ENCODE data around the gene TSC1.

- TF ChIP-seq CTCF (IDR thresholded peaks at IDR 0.05): no peak
- TF ChIP-seq POLR2A (IDR thresholded peaks at IDR 0.05): no peak
These were observed 82.8 kb downstream of the TSC1 start for GRCh38 chr9:132861666-132862065.
